Stromal cell of bone marrow (primary cell): ENCODE results near the gene COQ9.
"Not testable (repeated sequence)": the region's sequence is repeated elsewhere in the genome, so short reads cannot be mapped to it uniquely, and the experiment has no call there.

Experiments used
- DNase-seq: peaks from one replicate; pipeline ENCODE4 v3.0.0-alpha.2; 2012; ENCODE audit warnings: low read depth

COQ9 gene

DNA sequence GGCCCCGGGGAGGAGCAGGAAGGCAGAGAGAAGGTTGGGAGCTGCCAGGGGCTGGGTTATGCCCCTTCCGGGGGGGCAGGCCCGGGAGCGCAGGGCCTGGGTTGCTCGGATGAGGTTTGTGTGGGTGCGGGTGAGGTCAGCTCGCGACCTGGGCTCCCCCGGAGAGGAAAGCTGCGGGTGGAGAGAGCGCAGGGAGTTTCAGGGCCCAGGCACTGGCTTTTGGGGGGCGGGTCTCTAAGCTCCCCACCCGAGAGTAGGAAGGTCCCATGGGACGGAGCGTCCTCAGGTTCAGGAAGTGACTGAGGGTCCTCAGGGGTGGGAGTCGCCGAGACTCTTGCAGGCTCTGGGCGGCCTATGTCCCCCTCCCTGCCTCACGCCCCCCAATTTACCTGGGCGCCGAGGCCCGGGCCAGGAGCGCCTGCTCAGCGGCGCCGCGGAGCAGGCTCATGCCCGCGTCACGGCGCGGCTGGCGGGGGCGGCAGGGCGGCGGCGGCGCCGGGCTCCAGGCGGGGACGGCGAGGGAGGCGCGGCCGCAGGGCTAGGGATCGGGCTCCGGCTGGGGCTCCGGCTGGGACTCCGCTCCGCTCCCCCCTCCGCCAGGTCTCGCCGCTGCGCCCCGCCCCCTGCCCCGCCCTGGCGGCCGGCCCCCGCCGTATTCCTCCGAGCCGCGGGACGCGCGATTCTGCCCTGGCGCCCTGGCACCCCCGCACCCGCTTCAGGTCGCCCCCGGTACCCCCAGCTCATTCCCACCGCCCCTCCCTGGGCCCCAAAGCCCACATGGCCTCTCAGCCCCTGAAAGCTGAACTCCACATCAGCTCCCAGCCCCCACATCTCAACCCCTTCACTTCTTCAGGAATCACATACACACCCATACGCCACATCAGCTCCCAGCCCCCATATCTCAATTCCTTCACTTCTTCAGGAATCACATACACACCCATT lies 38.9 kb downstream of the COQ9 start, which contains the start of gene DOK4:
TSS of gene DOK4 (minus strand) at position 578 of the 942 bp plus-strand sequence. CDS start 6,986 bp downstream, outside the sequence.
- DNase-seq = peak; percentile 45

DNA sequence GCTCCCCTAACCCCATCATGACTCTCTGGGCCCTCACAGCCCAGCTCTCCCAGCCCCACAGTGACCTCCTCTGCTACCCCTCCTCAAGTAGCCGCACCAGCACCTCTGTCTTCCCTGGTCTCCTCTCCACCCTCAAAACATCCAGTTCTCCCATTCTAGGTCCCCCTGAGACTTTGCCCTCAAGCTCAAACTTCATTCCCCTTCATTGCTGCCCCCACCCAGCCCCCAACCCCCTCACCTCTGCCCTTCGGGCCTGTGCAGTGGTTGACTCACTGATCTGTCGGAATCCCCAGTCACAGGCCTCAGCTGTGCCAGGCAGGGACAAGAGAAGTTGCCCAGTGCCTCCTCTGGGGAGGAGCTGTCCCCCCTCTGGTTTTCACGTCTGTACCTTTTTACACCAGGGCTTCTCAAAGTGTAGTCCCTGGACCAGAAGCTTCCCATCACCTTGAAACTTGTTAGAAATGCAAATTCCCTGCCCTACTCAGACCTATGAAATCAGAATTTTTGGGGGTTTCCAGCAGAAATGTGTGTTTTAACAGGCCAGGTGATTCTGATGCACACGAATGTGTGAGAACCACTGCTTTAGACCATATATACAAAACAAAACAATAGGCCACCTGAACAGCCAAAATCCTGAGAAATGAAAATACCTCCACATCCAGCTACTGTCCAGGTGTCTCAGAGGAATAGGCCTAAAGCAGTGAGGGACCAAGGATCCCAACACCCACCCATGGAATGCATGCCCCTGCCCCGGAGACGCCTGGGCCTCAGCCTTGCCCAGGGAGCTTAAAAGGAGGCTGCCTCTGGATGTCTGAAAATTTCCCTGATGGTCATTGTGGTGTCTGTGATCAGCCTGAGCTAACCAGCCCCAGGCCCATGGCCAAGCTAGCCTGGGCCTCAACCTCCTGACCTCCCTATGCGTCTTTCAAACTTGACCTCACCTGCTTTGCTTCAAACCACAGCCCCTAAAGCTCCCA lies 39.9 kb downstream of the COQ9 start:
- DNase-seq = no peak

DNA sequence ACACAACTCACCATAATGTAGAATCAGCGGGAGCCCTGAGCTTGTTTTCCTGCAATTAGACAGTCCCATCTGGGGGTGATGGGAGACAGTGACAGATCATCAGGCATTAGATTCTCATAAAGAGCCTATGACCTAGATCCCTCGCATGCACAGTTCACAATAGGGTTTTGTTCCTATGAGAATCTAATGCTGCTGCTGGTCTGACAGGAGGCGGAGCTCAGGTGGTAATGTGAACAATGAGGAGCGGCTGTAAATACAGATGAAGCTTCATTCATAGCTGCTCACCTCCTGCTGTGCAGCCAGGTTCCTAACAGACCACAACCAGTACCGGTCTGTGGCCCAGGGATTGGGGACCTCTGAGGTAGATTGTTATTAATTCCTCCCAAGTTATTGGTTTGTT lies 42.0 kb downstream of the COQ9 start:
- DNase-seq = no peak

DNA sequence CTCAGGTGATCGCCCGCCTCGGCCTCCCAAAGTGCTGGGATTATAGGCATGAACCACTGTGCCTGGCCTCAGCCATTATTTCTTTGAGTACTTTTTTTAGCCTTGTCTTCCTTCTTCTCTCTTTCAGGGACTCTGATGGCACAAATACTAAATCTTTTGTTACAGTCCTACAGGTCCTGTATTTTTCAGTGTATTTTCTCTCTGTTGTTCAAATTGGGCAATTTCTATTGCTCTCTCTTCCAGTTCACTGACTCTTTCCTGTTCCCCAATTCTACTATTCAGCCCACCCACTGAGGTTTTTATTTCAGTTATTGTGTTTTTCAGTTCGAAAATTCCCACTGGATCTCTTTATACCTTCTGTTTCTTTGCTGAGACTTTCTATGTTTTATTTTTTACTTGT lies 46.5 kb downstream of the COQ9 start:
- no peak for DNase-seq

DNA sequence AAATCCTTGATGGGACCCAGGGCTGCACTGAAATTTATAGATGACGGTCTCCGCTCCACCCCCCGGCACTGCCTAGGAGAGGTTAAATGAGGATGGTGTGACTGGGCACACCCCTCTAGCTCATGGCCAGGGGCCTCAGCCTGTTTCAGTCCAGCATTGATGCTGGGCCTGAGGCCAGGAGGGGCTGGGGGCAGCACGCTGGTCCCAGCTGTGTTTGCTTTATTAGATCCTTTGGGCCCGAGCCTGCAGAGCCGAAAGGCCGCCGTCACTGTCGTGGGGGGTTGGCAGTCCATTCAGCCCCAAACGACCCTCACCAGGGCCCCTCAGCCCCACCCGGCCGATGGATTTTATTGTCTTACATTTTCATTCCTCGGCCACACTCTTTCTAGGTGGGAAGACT lies 49.8 kb downstream of the COQ9 start:
- DNase-seq = no peak

DNA sequence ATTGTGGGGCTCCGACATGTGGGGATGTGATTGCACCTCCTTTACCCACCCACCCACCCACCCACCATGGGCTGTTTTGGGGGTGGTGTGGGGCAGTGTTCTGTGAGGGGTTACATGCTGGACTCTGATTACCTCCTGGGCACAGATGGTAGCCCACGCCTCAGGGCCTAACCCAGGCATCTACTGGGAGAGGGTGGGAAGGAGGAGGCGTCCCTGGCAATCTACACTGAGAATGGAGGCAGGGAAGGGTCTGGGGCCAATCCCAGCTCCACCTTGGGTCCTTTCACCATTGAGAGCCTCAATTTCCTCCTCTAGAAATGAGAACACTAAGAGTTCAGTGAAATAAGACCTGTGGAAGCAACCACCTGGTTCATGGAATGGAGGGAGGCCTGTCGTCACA lies 50.8 kb downstream of the COQ9 start:
- DNase-seq = no peak

DNA sequence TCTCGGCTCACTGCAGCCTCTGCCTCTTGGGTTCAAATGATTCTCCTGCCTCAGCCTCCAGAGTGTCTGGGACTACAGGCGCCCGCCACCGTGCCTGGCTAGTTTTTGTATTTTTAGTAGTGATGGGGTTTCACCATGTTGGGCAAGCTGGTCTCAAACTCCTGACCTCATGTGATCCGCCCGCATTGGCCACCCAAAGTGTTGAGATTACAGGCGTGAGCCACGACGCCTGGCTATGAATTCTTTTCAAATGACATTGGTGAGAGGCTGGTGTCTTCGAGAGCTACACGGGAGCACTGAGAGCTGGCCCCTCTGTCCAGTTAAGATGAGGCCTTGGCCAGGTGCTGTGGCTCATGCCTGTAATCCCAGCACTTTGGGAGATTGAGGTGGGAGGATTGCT lies 52.7 kb downstream of the COQ9 start:
- not testable (repeated sequence) for DNase-seq

DNA sequence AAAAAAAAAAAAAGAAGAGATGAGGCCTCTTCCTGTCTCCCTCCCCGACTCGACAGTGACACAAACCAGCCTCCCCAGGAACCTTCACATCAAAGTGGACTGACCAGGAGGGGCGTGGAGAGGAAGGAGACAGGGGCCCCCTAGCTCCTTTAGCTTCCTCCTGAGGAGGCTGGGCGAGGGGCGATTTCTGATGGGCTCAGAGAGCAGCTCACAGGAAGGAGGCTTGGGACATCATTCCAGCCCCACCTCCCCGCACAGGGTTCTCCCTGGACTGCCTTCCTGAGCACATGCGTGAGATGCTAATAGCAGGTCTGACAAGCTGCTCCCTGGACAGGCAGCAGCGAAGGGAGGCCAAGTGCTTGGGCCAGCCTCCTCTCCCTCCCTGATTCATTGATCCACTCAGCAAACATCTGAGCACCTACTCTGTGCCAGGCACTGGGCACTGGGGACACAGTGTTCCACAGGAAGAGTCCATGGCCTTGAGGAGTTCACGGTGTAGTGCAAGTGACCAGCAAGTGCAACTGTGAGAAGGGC lies 53.4 kb downstream of the COQ9 start:
- DNase-seq = no peak

DNA sequence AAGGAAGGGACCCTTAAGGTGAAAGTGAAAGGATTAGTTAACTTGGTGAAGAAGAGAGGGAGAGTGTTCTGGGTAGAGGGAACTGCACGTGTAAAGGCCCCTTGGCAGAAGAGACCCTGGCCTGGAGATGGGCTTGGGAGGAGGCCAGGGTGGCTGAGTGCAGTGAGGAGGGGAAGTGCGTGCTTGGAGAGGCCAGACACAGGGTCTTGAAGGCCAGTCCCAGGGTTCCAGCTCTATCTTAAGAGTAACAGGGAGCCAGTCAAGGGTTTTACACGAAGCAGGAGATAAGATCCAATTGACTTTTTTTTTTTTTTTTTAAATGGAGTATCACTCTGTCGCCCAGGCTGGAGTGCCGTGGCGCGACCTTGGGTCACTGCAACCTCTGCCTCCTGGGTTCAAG lies 54.2 kb downstream of the COQ9 start:
- no peak for DNase-seq

DNA sequence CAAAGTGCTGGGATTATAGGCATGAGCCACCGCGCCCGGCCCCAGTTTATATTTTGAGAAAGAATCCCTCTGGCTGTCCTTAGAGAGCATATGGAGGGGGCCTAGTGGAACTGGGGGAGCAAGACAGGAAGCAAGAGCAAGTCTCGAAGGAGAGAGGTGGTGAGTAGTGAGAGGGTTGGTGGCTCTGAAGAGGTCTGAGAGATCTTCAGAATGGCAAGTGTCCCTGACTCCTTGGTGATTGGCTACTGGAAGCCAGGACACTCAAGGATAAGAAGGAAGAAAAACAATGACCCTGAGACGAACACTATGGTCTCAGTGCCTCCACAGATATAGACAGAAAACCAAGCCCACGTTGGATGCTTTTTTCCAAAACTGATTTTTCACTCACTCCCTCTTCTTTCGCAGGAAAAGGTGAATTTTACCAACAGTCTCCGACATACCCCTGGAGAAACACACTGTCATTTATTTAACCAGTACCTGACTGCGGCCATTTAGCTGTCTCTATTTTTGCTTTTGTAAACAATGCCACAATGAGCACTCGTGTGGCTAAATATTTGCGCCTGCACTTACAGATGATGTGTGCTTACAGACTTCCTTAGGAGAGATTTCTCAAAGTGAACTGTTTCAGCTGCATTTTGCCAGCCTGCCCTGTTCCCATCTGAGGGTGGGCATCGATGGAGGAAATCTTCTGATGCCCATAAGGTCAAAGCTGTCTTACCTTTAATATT lies 54.9 kb downstream of the COQ9 start:
- no peak for DNase-seq

DNA sequence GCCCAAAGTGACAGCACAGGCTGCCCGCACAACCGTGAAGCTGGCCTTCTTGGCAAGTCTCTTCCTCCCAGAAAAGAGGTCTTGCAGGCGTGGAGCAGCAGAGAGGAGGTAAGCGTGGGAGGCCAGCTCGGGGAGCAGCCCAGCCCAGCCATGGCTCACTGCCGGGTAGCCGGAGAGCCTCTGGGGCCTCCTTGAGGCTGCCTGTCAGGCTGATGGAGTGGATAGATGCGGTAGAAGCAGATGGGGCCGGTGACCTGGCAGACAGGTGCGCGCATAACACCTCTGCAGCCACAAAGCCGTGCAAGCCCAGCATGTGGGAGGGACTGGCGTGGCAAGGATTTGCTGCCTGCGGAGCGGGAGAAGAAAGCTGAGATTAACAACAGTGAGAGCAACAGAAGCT lies 56.1 kb downstream of the COQ9 start:
- no peak for DNase-seq

DNA sequence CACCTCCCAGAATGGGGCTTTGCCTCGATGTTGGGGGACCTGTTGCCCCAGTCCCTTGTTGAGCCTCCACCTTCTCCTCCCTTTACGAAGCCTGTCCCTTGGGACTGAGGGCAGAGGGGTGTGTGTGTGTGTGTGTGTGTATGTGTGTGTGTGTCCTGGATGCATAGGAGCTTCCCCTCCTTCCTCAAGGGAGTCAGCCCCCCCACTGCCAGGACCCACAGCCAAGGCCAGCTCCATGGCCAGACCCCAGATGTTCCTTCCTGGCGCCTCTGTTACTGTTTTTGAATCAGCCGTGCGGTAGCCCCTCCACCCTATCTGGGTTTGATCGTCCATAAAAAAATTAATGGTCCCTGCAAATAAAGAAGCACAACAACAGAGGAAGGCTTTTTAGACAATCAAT lies 56.7 kb downstream of the COQ9 start:
- DNase-seq = no peak

DNA sequence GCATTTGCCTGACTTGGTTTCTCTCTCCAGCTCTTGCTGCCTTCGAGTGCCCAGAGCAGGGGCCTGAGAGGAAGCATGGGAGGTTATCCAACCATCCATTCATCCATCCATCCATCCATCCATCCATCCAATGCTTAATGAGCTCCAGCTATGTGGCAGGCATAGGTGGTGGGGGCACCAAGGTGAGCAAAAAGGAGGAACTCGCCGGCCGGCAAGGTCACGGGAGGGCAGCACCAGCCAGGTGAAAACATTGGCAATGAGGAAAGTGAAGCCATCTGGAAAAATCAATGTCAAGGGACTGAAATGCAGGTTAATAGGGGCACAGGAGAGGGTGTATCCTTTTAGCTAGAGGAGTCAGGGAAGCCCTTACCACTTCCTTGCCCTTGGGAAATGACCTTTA lies 57.2 kb downstream of the COQ9 start:
- no peak for DNase-seq

DNA sequence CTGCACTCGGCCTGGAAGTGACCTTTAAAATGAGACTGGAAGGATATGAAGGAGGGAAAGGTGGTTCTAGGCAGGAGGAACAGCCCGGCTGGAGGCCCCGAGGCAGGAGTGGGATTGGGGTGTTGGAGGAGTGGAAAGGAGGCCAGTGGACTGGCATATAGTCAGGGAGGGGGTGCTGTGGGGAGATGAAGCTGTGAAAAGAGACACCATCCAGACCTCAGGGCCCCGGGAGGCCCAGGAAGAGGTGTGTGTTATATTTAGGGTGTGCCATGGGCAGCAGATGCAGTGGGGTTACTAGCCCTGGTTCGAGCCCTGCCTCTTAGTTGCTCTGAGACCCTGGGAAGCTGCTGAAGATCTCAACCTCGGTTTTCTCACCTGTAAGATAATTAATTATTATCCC lies 57.9 kb downstream of the COQ9 start:
- no peak for DNase-seq

DNA sequence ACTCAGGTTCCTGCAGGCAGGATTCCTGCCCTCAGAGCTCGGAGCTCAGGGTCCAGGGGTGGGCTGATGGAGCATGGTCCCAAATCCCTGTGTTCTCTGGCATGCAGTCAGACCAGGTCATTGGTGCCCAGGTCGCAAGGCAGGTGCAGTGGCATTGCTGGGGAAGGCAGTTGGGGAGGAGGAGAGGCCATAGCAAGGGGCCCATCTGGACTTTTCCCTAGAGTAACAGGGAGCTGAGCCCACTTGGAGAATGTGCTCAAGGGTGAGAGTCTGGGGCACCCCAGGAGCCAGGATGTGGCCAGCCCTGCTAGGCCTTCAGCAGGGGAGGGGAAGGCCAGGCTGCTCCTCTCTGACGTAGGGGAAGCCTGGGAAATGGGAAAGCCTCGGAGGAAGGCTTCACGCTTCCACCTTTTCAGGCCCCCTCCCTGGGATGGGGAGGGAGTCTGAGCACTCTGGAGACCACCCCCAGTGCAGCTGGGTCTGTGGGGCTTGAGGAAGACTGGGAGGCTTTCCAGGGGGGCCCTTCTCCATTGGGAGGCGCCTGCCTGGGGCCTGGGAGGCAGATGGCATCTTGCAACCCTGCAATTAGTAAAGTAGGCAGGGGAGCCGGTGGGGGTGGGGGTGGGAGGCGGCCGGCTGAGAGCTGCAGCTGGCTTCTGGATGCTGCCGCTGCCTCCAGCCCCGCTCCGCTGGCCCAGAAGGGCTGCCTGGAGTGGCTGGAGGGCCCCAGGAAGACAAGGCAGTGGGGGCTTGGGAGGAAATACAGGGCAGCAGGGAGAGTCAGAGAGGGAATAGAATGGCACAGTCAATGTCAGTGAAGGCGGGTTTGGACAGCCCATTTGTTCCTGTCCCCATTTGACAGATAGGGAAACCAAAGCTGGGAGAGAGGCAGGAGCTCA lies 60.1 kb downstream of the COQ9 start:
- no peak for DNase-seq

DNA sequence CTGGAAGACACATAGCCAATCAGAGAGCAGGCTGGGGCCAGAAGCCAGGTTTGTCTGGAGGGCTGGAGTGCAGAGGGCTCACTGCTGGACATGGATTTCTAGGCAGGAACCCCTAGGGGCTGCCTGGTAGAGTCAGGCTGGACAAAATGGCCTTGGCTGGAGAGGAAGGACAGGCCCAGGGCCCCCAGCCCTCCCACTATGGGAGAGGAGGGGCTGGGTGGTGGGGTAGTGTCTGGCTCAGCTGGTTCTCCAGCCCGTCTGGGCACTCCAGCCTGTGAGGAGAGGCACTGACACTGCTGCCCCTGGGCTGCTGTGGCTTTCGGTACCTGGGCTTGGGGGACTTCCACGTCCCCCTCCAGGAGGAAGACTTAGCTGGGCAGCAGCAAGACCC lies 60.8 kb downstream of the COQ9 start:
- DNase-seq = no peak

DNA sequence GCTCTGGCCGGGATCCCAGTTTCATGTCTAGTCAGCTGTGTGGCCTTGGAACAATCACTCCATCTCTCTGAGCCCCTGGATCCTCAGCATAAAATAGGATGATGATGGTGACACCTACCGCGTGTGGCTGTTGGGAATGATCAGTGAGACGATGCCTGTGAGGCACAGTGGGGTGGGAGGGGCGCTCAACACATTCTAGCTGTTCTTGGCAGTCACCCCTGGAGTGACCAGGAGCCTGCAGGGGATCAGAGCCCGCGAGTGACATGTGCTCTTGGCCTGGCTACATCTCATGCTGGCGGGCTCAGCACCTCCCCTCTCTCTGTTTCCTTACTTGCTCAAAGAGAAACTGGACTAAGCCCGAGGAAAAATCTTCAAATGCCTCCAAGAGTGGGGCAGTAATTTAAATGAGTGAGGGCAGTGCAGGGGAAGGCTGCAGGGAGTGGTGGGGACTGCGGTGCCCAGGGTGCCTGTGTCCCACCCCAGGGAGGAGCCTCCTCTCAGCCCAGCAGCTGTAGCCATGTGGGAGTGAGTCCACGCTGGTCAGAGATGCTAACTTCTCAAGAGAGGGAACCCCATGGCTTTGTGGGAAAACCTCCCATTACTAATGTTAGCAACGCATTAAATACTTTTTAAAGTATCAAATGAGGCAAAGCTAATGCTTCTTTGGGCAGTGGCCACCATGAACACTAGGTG lies 62.1 kb downstream of the COQ9 start:
- DNase-seq = no peak

DNA sequence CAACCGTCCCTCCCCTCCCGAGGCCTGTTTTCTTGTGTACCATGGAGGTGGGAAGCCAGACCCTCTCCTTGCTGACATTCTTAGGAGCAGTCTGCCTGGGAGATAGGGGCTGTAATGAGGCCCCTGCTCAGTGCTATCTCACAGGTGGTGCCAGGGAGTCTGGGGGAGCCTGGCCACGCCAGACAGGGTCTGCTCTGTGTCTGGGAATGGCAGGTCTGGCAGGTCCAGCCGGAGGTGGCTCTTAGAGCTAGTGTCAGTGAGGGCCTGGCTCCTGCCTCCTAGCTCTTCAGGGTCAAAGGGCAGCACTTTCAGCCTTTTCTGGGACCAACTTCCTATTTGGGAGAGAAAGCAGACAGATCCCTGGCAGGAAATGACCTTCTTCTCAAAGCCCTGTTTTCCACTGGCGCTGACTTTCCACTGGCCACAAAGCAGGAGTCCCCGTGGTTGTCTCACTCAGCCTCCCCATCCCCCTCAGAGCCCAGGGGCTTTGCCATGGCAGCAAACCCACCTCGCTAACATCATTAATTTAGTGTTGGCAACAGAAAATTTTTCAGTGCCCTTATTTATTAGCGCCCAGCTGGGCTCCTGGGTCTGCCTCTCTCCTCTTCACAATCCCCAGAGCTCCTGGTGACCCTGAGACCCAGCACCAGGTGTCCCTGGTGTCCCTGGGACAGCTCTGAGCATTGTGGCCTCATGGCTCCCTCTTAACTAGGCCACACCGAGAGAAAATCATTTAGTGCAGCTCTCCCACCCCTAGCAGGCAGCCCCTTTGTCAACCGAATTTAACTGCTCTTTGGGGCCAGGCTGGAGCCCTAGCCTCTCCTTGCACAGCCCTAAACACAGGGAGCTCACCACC lies 63.0 kb downstream of the COQ9 start:
- no peak for DNase-seq
